Measurements from ENCODE around the gene TMEM131. TPM values are rescaled to one million over a fixed set of nuclear protein-coding genes. Genes with fewer than 3 reads are reported as not detected.

The TMEM131 gene
- total RNA-seq, 1 donor from 2014 or later, result 31.7 TPM

DNA sequence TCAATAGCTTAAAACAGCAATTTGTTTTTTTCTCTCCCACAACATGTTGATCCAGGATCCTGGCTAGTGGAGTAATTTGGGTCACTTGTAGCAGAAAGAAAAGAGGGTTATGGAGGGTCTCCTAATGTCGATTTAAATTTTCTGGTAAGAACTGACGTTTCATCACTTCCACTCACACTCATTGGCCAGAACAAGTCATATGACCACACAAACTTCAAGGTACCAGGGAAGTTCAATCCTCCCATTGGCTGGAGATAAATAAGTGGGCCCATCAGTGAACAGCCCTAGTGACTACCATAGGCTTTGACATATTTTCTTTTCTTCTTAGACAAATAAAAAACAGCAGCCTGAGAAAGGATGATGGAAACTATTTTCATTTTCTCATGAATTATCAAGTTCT is 8.3 kb upstream of the TMEM131 start:
- TF ChIP-seq, protein P1, sequence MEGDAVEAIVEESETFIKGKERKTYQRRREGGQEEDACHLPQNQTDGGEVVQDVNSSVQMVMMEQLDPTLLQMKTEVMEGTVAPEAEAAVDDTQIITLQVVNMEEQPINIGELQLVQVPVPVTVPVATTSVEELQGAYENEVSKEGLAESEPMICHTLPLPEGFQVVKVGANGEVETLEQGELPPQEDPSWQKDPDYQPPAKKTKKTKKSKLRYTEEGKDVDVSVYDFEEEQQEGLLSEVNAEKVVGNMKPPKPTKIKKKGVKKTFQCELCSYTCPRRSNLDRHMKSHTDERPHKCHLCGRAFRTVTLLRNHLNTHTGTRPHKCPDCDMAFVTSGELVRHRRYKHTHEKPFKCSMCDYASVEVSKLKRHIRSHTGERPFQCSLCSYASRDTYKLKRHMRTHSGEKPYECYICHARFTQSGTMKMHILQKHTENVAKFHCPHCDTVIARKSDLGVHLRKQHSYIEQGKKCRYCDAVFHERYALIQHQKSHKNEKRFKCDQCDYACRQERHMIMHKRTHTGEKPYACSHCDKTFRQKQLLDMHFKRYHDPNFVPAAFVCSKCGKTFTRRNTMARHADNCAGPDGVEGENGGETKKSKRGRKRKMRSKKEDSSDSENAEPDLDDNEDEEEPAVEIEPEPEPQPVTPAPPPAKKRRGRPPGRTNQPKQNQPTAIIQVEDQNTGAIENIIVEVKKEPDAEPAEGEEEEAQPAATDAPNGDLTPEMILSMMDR (IDR thresholded peaks at IDR 0.05; ENCODE audit: unreplicated experiment), result no peak
- no peaks in the 10 kb centered on the region for H3K36me3 Mint-ChIP-seq (ENCODE audit: low read depth, unreplicated experiment)
- H3K4me1 Mint-ChIP-seq (ENCODE audit: unreplicated experiment), result no peaks in the 10 kb centered on the region
- H3K4me3 Mint-ChIP-seq (ENCODE audit: unreplicated experiment), result no peak overlapping the region
- H3K9me3 Mint-ChIP-seq (ENCODE audit: unreplicated experiment), result no peaks in the 10 kb centered on the region
- DNase-seq (ENCODE audit: low spot score), result no peak
- H3K27ac Mint-ChIP-seq (ENCODE audit: unreplicated experiment), result no peak overlapping the region
- H3K27me3 Mint-ChIP-seq (ENCODE audit: unreplicated experiment), result no peaks in the 10 kb centered on the region

GRCh38 chr2:97999536-97999935 is 3.8 kb upstream of the TMEM131 start:
- H3K4me3 Mint-ChIP-seq (ENCODE audit: unreplicated experiment), result no peak overlapping the region
- peaks cover 9% of the 10 kb centered on the region for H3K27me3 Mint-ChIP-seq (ENCODE audit: unreplicated experiment)
- DNase-seq (ENCODE audit: low spot score), result no peak
- H3K27ac Mint-ChIP-seq (ENCODE audit: unreplicated experiment), result no peak overlapping the region
- no peaks in the 10 kb centered on the region for H3K9me3 Mint-ChIP-seq (ENCODE audit: unreplicated experiment)
- H3K36me3 Mint-ChIP-seq (ENCODE audit: low read depth, unreplicated experiment), result peaks cover 3% of the 10 kb centered on the region
- peaks cover 4% of the 10 kb centered on the region for H3K4me1 Mint-ChIP-seq (ENCODE audit: unreplicated experiment)
- TF ChIP-seq, protein P1 (IDR thresholded peaks at IDR 0.05; ENCODE audit: unreplicated experiment), result no peak

DNA sequence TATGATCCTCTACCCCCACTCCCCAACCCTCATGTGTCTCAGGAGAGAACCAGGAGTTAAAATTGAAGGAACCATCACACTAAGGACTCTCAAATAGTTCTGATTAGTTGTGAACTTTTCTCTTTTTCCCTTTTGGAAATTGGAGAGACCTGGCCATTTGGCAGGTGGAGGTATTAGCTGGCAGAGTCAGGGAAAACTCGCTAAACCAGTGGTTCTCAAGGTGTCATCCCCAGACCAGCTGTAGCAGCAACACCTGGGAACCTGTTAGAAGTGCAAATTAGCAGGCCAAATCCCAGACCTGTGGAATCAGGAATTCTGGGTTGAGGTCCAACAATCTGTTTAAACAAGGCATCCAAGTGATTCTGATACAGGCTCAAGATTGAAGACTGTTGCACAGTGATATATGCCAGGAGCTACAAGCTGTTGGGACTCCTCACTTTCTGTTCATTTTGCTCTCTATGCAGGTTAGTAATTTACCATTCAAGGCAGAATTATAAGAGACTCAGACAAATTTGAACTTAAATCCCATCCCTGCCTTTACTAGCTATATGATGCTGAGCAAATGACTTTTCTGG is 2.8 kb upstream of the TMEM131 start:
- TF ChIP-seq, protein P1 (IDR thresholded peaks at IDR 0.05; ENCODE audit: unreplicated experiment), result no peak
- Mint-ChIP-seq H3K4me1 (ENCODE audit: unreplicated experiment) (peaks cover 10% of the 10 kb centered on the region), H3K9me3 (ENCODE audit: unreplicated experiment) (no peaks in the 10 kb centered on the region), H3K27me3 (ENCODE audit: unreplicated experiment) (peaks cover 10% of the 10 kb centered on the region), H3K36me3 (ENCODE audit: low read depth, unreplicated experiment) (peaks cover 3% of the 10 kb centered on the region), H3K27ac (ENCODE audit: unreplicated experiment) (no peak overlapping the region), H3K4me3 (ENCODE audit: unreplicated experiment) (no peak overlapping the region)
- no peak for DNase-seq (ENCODE audit: low spot score)

DNA sequence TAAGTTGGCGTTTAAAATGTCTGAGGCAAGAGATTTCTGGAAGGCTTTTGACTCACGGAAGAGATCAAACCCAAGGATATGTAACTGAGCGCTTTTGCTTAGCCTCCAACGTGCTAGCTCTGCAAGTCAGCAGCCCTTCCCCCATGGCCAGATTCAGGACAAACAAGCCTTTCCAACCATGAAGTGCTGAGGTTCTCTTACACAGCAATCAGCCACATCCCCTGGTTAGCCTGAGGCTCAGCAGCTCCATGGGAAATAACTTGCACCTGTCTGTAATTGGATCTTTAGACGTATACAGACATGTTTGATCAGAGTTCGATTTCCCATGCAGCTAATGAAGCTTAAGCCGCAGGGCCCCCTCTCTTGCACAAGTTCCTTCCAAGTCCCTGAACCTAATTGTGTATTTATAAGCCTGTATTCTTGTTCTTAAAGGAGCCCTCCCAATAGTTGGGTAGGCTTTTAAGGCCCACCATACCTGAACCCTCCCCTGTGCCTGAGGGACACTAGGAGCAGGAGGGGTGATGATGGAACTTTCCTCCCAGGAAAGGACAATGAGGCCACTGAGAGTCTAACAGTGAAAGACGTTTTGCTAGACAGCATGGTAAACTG is 2.1 kb upstream of the TMEM131 start:
- no peak for DNase-seq (ENCODE audit: low spot score)
- peaks cover 10% of the 10 kb centered on the region for H3K27me3 Mint-ChIP-seq (ENCODE audit: unreplicated experiment)
- H3K27ac Mint-ChIP-seq (ENCODE audit: unreplicated experiment), result no peak overlapping the region
- TF ChIP-seq, protein P1 (IDR thresholded peaks at IDR 0.05; ENCODE audit: unreplicated experiment), result no peak
- no peak overlapping the region for H3K4me3 Mint-ChIP-seq (ENCODE audit: unreplicated experiment)
- H3K9me3 Mint-ChIP-seq (ENCODE audit: unreplicated experiment), result no peaks in the 10 kb centered on the region
- peaks cover 3% of the 10 kb centered on the region for H3K36me3 Mint-ChIP-seq (ENCODE audit: low read depth, unreplicated experiment)
- peaks cover 14% of the 10 kb centered on the region for H3K4me1 Mint-ChIP-seq (ENCODE audit: unreplicated experiment)

- Mint-ChIP-seq H3K36me3 (ENCODE audit: low read depth, unreplicated experiment) (peaks cover 3% of the 10 kb centered on the region), H3K4me3 (ENCODE audit: unreplicated experiment) (peak overlapping the region; percentile 89), H3K9me3 (ENCODE audit: unreplicated experiment) (no peaks in the 10 kb centered on the region), H3K4me1 (ENCODE audit: unreplicated experiment) (peaks cover 14% of the 10 kb centered on the region), H3K27me3 (ENCODE audit: unreplicated experiment) (peaks cover 10% of the 10 kb centered on the region), H3K27ac (ENCODE audit: unreplicated experiment) (no peak overlapping the region)
- TF ChIP-seq, protein P1 (IDR thresholded peaks at IDR 0.05; ENCODE audit: unreplicated experiment), result no peak
- DNase-seq (ENCODE audit: low spot score), result no peak
Observed at GRCh38 chr2:97996679-97997078, 931 bp upstream of the TMEM131 start.
